ENCODE measurements around the gene YBEY.

GRCh38 chr21:46274797-46275390, 11.2 kb upstream of the YBEY start:
- TF ChIP-seq CTCF (IDR thresholded peaks at IDR 0.05) (no peak), EP300 (IDR thresholded peaks at IDR 0.05; ENCODE audit: low read depth) (no peak), POLR2A (IDR thresholded peaks at IDR 0.05) (no peak), POLR2AphosphoS5 (IDR thresholded peaks at IDR 0.05) (no peak)

Measured in transverse colon (tissue), 4 donors.